Erythroblast (primary cell): ENCODE data around the gene MZT2B.
"Not testable (repeated sequence)": the region's sequence is repeated elsewhere in the genome, so short reads cannot be mapped to it uniquely, and the experiment has no call there.

ENCODE experiments used
- DNase-seq, 2 experiments: peaks; one replicate each; lab custom pipeline; 2025; lab: John Stamatoyannopoulos, UW
- GATA1 ChIP-seq: IDR thresholded peaks from 2 replicates; pipeline ENCODE4 v1.6.1; 2011; ENCODE audit warnings: low read depth, mild to moderate bottlenecking, control low read depth, low read length, moderate library complexity
- POLR2A ChIP-seq: IDR thresholded peaks from 2 replicates; pipeline ENCODE4 v1.6.1; 2011; ENCODE audit warnings: mild to moderate bottlenecking, low read length

The MZT2B gene

GRCh38 chr2:130181880-130182682 is at the start of gene MZT2B:
MZT2B (plus strand) TSS chr2:130182262; CDS start chr2:130182283, 21 bp downstream.
- TF ChIP-seq POLR2A = peak; percentile 57

GRCh38 chr2:130135692-130136541 is 46.1 kb upstream of the MZT2B start:
- TF ChIP-seq GATA1 (no peak), POLR2A (no peak)
- DNase-seq = no peak

More at GRCh38 chr2:130181880-130182682, at the start of gene MZT2B:
- DNase-seq = peak; percentile 91 to 95

- DNase-seq = not testable (repeated sequence)
These were observed 45.5 kb upstream of the MZT2B start for GRCh38 chr2:130136546-130136945.

GRCh38 chr2:130137118-130137517 is 44.9 kb upstream of the MZT2B start:
- not testable (repeated sequence) for DNase-seq

GRCh38 chr2:130138326-130138725 is 43.7 kb upstream of the MZT2B start:
- not testable (repeated sequence) for DNase-seq

- DNase-seq = not testable (repeated sequence)
These were observed 43.2 kb upstream of the MZT2B start for GRCh38 chr2:130138841-130139251.

GRCh38 chr2:130139331-130140280 is 42.5 kb upstream of the MZT2B start:
- not testable (repeated sequence) for DNase-seq

GRCh38 chr2:130140516-130140915 is 41.5 kb upstream of the MZT2B start:
- DNase-seq = not testable (repeated sequence)

GRCh38 chr2:130141002-130141401 is 41.1 kb upstream of the MZT2B start:
- DNase-seq = not testable (repeated sequence)

GRCh38 chr2:130141645-130142370 is 40.3 kb upstream of the MZT2B start:
- not testable (repeated sequence) for DNase-seq

GRCh38 chr2:130142396-130143265 is 39.4 kb upstream of the MZT2B start:
- DNase-seq = not testable (repeated sequence)

- not testable (repeated sequence) for DNase-seq
These were observed 38.6 kb upstream of the MZT2B start for GRCh38 chr2:130143266-130144039.

- DNase-seq = peak; percentile 6 to 38
These were observed 37.1 kb upstream of the MZT2B start, which contains the start of gene CCDC74B for GRCh38 chr2:130145006-130145414. CCDC74B (minus strand) TSS chr2:130145112; CDS start chr2:130144996, 116 bp downstream.

- not testable (repeated sequence) for DNase-seq
These were observed 33.5 kb upstream of the MZT2B start for GRCh38 chr2:130148515-130148914.
